ENCODE measurements around the gene GGPS1. TPM values are rescaled to one million over a fixed set of nuclear protein-coding genes. Genes with fewer than 3 reads are reported as not detected.
"Not testable (repeated sequence)": the region's sequence is repeated elsewhere in the genome, so short reads cannot be mapped to it uniquely, and the experiment has no call there.

The GGPS1 gene
- total and polyA plus RNA-seq, 2 donors (not counting 1 experiment from before 2014, with no cell fraction given): 13.4 to 46.8 TPM

DNA sequence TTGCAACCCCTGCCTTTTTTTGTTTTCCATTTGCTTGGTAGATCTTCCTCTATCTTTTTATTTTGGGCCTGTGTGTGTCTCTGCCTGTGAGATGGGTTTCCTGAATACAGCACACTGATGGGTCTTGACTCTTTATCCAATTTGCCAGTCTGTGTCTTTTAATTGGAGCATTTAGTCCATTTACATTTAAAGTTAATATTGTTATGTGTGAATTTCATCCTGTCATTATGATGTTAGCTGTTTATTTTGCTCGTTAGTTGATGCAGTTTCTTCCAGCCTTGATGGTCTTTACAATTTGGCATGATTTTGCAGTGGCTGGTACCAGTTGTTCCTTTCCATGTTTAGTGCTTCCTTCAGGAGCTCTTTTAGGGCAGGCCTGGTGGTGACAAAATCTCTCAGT lies 57.3 kb downstream of the GGPS1 start:
- intact Hi-C loops (cut with micrococcal nuclease); DNase-seq: not testable (repeated sequence)

DNA sequence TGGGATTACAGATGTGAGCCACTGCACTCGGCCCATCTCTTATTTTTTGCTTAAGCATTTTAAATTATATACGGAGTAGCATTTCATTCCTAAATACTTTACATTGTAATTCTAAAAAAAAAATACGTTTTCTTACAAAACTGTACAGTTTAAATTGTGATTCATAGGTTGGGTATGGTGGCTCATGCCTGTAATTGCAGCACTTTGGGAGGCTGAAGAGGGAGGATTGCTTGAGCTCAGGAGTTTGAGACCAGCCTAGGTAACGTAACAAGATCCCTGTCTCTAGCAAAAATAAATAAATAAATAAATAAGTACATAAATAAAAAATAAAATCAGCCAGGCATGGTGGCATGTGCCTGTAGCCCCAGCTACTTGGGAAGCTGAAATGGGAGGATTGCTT lies 63.5 kb downstream of the GGPS1 start:
- H4K20me1 ChIP-seq (ENCODE audit: control insufficient read depth, insufficient read depth, low read length, poor library complexity, severe bottlenecking): no peaks in the 10 kb centered on the region
- no peak overlapping the region for H3K4me2 ChIP-seq (replicated peaks; ENCODE audit: low read depth, low read length, poor library complexity, severe bottlenecking)
- DNase-seq (no peak), ATAC-seq (ENCODE audit: low read depth) (no peak)
- no peak overlapping the region for H3K27ac ChIP-seq (ENCODE audit: low read length in 2 of 2)
- no peaks in the 10 kb centered on the region for H3K36me3 ChIP-seq (replicated peaks in 1 of 2; ENCODE audit: control extremely low read depth in 1 of 2, control insufficient read depth in 1 of 2, extremely low read depth in 1 of 2, insufficient read depth in 2 of 2, low read length in 1 of 2)
- Mint-ChIP-seq H3K9me3 (ENCODE audit: insufficient read depth) (no peaks in the 10 kb centered on the region), H3K4me3 (no peak overlapping the region), H3K27me3 (no peaks in the 10 kb centered on the region), H3K4me1 (peaks cover 1% of the 10 kb centered on the region), H3K27ac (no peak overlapping the region)
- H2AFZ ChIP-seq (ENCODE audit: insufficient read depth, low read depth, low read length, poor library complexity, severe bottlenecking): no peak overlapping the region
- no peak overlapping the region for H3K9ac ChIP-seq (ENCODE audit: low read length)
- no peak overlapping the region for H3K4me3 ChIP-seq (ENCODE audit: control extremely low read depth in 1 of 5, extremely low read depth in 1 of 5, insufficient read depth in 1 of 5, low read depth in 2 of 5, low read length in 4 of 5)
- ChIA-PET POLR2A (no interaction called here), CTCF (interaction anchor here (0.7 kb wide), 1 partner anchor 1031 kb away, joined by 4 read pairs; no protein-coding TSS in a partner anchor)
- intact Hi-C loops (cut with micrococcal nuclease): no loop called here
- TF ChIP-seq CTCF (IDR thresholded peaks at IDR 0.05) (no peak), EZH2 (IDR thresholded peaks at IDR 0.05; ENCODE audit: borderline replicate concordance, insufficient read depth, low read depth, low read length, poor library complexity, severe bottlenecking) (no peak)
- no peaks in the 10 kb centered on the region for H3K4me1 ChIP-seq (ENCODE audit: control insufficient read depth in 2 of 2, insufficient read depth in 2 of 2, low read length in 2 of 2)
- peaks cover 30% of the 10 kb centered on the region for H3K79me2 ChIP-seq (ENCODE audit: control insufficient read depth, insufficient read depth, low read length)
- H3K27me3 ChIP-seq (replicated peaks in 1 of 4; ENCODE audit: control extremely low read depth in 1 of 4, control insufficient read depth in 3 of 4, insufficient read depth in 4 of 4, low read length in 3 of 4): no peaks in the 10 kb centered on the region
- H3K9me3 ChIP-seq (ENCODE audit: control extremely low read depth in 1 of 3, control insufficient read depth in 2 of 3, insufficient read depth in 1 of 3, low read length in 2 of 3): peaks cover 1 to 9% (median 2%) of the 10 kb centered on the region in 3 donors
- no CpG with 5 or more reads among the region's 4 CpGs for WGBS (ENCODE audit: insufficient coverage)

More for the DNA sequence above, 57.3 kb downstream of the GGPS1 start:
- H3K9me3 ChIP-seq (ENCODE audit: control extremely low read depth in 1 of 3, control insufficient read depth in 2 of 3, insufficient read depth in 1 of 3, low read length in 2 of 3); H4K20me1 ChIP-seq (ENCODE audit: control insufficient read depth, insufficient read depth, low read length, poor library complexity, severe bottlenecking); H3K27me3 ChIP-seq (replicated peaks in 1 of 4; ENCODE audit: control extremely low read depth in 1 of 4, control insufficient read depth in 3 of 4, insufficient read depth in 4 of 4, low read length in 3 of 4); H3K27me3 Mint-ChIP-seq; ATAC-seq (ENCODE audit: low read depth); H3K27ac ChIP-seq (ENCODE audit: low read length in 2 of 2); H3K4me3 ChIP-seq (ENCODE audit: control extremely low read depth in 1 of 5, extremely low read depth in 1 of 5, insufficient read depth in 1 of 5, low read depth in 2 of 5, low read length in 4 of 5); H3K27ac Mint-ChIP-seq; H3K4me2 ChIP-seq (replicated peaks; ENCODE audit: low read depth, low read length, poor library complexity, severe bottlenecking); POLR2A ChIA-PET; H2AFZ ChIP-seq (ENCODE audit: insufficient read depth, low read depth, low read length, poor library complexity, severe bottlenecking); CTCF ChIA-PET; H3K4me1 Mint-ChIP-seq; H3K9me3 Mint-ChIP-seq (ENCODE audit: insufficient read depth); H3K9ac ChIP-seq (ENCODE audit: low read length); H3K36me3 ChIP-seq (replicated peaks in 1 of 2; ENCODE audit: control extremely low read depth in 1 of 2, control insufficient read depth in 1 of 2, extremely low read depth in 1 of 2, insufficient read depth in 2 of 2, low read length in 1 of 2); H3K4me1 ChIP-seq (ENCODE audit: control insufficient read depth in 2 of 2, insufficient read depth in 2 of 2, low read length in 2 of 2); H3K4me3 Mint-ChIP-seq: not testable (repeated sequence)
- no CpG with 5 or more reads among the region's 1 CpG for WGBS (ENCODE audit: insufficient coverage)
- peaks cover 26% of the 10 kb centered on the region for H3K79me2 ChIP-seq (ENCODE audit: control insufficient read depth, insufficient read depth, low read length)

Small RNA genes within 50 kb of the gene (small RNA-seq; reads per million reads assigned to genes)
- not detected for gene AL391994.1 (ENCODE audit: insufficient read length, low read depth, low replicate concordance)

Other genes starting within 250 kb of the GGPS1 start
- gene TOMM20, start 199.7 kb upstream of the GGPS1 start, total RNA-seq: 73.5 and 77.3 TPM in 2 replicates
- gene TOMM20, start 199.7 kb upstream of the GGPS1 start, polyA plus RNA-seq: 25.0 and 49.1 TPM in 2 replicates
- gene RBM34, start 167.3 kb upstream of the GGPS1 start, total RNA-seq: 131 and 137 TPM in 2 replicates
- gene RBM34, start 167.3 kb upstream of the GGPS1 start, polyA plus RNA-seq: 24.4 and 36.1 TPM in 2 replicates
- 101 and 110 TPM in 2 replicates for gene ARID4B, start 391 bp upstream of the GGPS1 start, total RNA-seq
- gene ARID4B, start 391 bp upstream of the GGPS1 start, polyA plus RNA-seq: 13.2 and 23.0 TPM in 2 replicates
- 18.4 and 22.1 TPM in 2 replicates for gene TBCE, start 38.9 kb downstream of the GGPS1 start, total RNA-seq
- gene TBCE, start 38.9 kb downstream of the GGPS1 start, polyA plus RNA-seq: 15.2 and 25.3 TPM in 2 replicates
- gene B3GALNT2, start 175.9 kb downstream of the GGPS1 start, total RNA-seq: 12.2 and 13.5 TPM in 2 replicates
- 5.6 and 6.8 TPM in 2 replicates for gene B3GALNT2, start 175.9 kb downstream of the GGPS1 start, polyA plus RNA-seq

Data from B cell (primary cell).